ENCODE data around the gene CSHL1. TPM values are rescaled to one million over a fixed set of nuclear protein-coding genes. Genes with fewer than 3 reads are reported as not detected.
"Not testable (repeated sequence)": the region's sequence is repeated elsewhere in the genome, so short reads cannot be mapped to it uniquely, and the experiment has no call there.

CSHL1 gene
- total RNA-seq, 2 experiments from 2014 or later = not detected

- CTCF ChIA-PET, POLR2A ChIA-PET: not testable (repeated sequence)
Measured at GRCh38 chr17:63873577-63873976, 37.5 kb downstream of the CSHL1 start, which contains the start of gene CSH2. TSS of gene CSH2 (minus strand) at chr17:63873677. CDS start at chr17:63873614, 63 bp downstream.

GRCh38 chr17:63871646-63872365 lies 39.3 kb downstream of the CSHL1 start:
- POLR2A ChIA-PET, CTCF ChIA-PET: not testable (repeated sequence)

DNA sequence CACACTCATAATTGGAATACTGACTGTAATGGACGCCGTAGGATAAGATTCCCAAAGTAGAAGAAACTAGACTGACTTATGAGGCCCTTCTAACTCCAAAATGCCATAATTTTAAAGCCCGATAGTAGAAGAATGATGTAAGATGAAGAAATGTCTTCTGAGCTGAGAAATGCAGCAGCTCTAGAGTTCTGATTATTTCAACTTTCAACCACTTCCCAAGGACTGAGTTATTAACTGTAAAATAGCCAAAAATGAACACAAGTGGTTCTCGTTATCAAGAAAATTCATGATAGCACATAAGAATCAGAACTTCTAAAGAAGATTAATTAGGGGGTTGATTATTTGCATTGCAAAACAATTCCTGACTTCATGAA lies 40.8 kb downstream of the CSHL1 start:
- CTCF ChIA-PET, POLR2A ChIA-PET: not testable (repeated sequence)

GRCh38 chr17:63869491-63870291 lies 41.4 kb downstream of the CSHL1 start:
- POLR2A ChIA-PET, CTCF ChIA-PET: not testable (repeated sequence)

- POLR2A ChIA-PET = not testable (repeated sequence)
- CTCF ChIA-PET = interaction anchor here (0.9 to 2.5 kb wide), 5 partner anchors 12 to 124 kb away, joined by 3 to 8 read pairs (median 5); no protein-coding TSS in a partner anchor
Measured at GRCh38 chr17:63866625-63867024, 44.4 kb downstream of the CSHL1 start.

Other genes with a start within 250 kb of the CSHL1 start
- gene LIMD2, start 211.1 kb downstream of the CSHL1 start, total RNA-seq = 100 to 1,000 TPM; 180 to 188 TPM
- 10 to 100 TPM; 47.5 to 48.2 TPM for gene STRADA, start 169.5 kb downstream of the CSHL1 start, total RNA-seq
- gene CCDC47, start 137.7 kb downstream of the CSHL1 start, total RNA-seq = 10 to 100 TPM; 98.4 to 98.9 TPM
- gene DDX42, start 137.1 kb downstream of the CSHL1 start, total RNA-seq = 100 to 1,000 TPM; 102 to 113 TPM
- gene PSMC5, start 83.8 kb downstream of the CSHL1 start, total RNA-seq = 100 to 1,000 TPM; 192 to 199 TPM
- 10 to 100 TPM; 95.2 to 96.8 TPM for gene FTSJ3, start 83.6 kb downstream of the CSHL1 start, total RNA-seq
- 10 to 100 TPM; 95.2 to 98.4 TPM for gene SMARCD2, start 68.6 kb downstream of the CSHL1 start, total RNA-seq
- not detected for gene CSH2, start 37.6 kb downstream of the CSHL1 start, total RNA-seq
- not detected for gene GH2, start 29.3 kb downstream of the CSHL1 start, total RNA-seq
- not detected for gene CSH1, start 14.7 kb downstream of the CSHL1 start, total RNA-seq
- gene GH1, start 7.6 kb upstream of the CSHL1 start, total RNA-seq = not detected
- gene CD79B, start 21.1 kb upstream of the CSHL1 start, total RNA-seq = 10 to 100 TPM; 23.4 to 23.9 TPM
- gene SCN4A, start 61.7 kb upstream of the CSHL1 start, total RNA-seq = under 1 TPM; 0.11 to 0.27 TPM
- gene PRR29, start 87.1 kb upstream of the CSHL1 start, total RNA-seq = under 1 TPM; 0.59 to 0.67 TPM
- gene ICAM2, start 109.4 kb upstream of the CSHL1 start, total RNA-seq = 10 to 100 TPM; 72.6 to 74.0 TPM
- gene ERN1, start 218.9 kb upstream of the CSHL1 start, total RNA-seq = 10 to 100 TPM; 15.9 to 18.5 TPM